OCI-LY3 (cell line): Measurements from ENCODE around the gene RNH1.
A peak's percentile ranks its signal among the peaks of the same experiment; 100 is the strongest.

Experiments used
- H2AFZ ChIP-seq: fragments of 200-600, 300-600 bp; shearing (Covaris generic); 2 replicates; pipeline ENCODE4 v1.6.0; 2014; ENCODE audit warnings: antibody characterized with exemption, low read depth, low read length
- H3K27ac ChIP-seq: fragments of 200-600, 300-600 bp; sonication (generic); 2 replicates; pipeline ENCODE4 v1.5.1; 2014; ENCODE audit warnings: mild to moderate bottlenecking, low read length, moderate library complexity, mixed read lengths
- H3K27me3 ChIP-seq: fragments of 200-600, 300-600 bp; sonication (generic); 2 replicates; pipeline ENCODE4 v1.6.1; 2014; ENCODE audit warnings: low read depth, low read length, mixed read lengths
- H3K36me3 ChIP-seq: fragments of 200-600, 300-600 bp; sonication (generic); replicated peaks from 2 replicates; pipeline ENCODE3; 2014; ENCODE audit warnings: low read depth, low read length, mixed read lengths
- H3K4me1 ChIP-seq: fragments of 300-600, 200-600 bp; sonication (generic); 2 replicates; pipeline ENCODE4 v1.6.1; 2014; ENCODE audit warnings: low read length, mixed read lengths
- H3K4me2 ChIP-seq: fragments of 200-600, 300-600 bp; sonication (generic); 2 replicates; pipeline ENCODE4 v1.6.1; 2014; ENCODE audit warnings: low read length, mixed read lengths
- H3K4me3 ChIP-seq: fragments of 300-600, 200-600 bp; sonication (generic); 2 replicates; pipeline ENCODE4 v1.5.1; 2014; ENCODE audit warnings: antibody characterized with exemption, mild to moderate bottlenecking, low read length, moderate library complexity
- H3K79me2 ChIP-seq: fragments of 300-600, 200-600 bp; shearing (Covaris generic); 2 replicates; pipeline ENCODE4 v1.6.1; 2014; ENCODE audit warnings: mild to moderate bottlenecking, low read length, mixed read lengths
- H3K9ac ChIP-seq: fragments of 300-600, 200-600 bp; shearing (Covaris generic); 2 replicates; pipeline ENCODE4 v1.6.0; 2014; ENCODE audit warnings: mild to moderate bottlenecking, low read length, moderate library complexity
- H3K9me3 ChIP-seq: fragments of 200-600, 300-600 bp; shearing (Covaris generic); 2 replicates; pipeline ENCODE4 v1.6.1; 2014; ENCODE audit warnings: low read length, mixed read lengths; ENCODE audit not compliant: insufficient read depth
- H4K20me1 ChIP-seq: fragments of 200-600, 300-600 bp; sonication (generic); 2 replicates; pipeline ENCODE4 v1.6.1; 2016; ENCODE audit warnings: low read length, mixed read lengths; ENCODE audit not compliant: insufficient read depth
- CTCF ChIP-seq: fragments of 200-600, 300-600 bp; sonication (generic); IDR thresholded peaks from 2 replicates; pipeline ENCODE4 v1.5.1; 2014; ENCODE audit warnings: antibody characterized with exemption, low read length, low read depth
- EZH2phosphoT487 ChIP-seq: fragments of 200-600 bp; shearing (Covaris generic); IDR thresholded peaks from 2 replicates; pipeline ENCODE4 v1.6.1; 2018; ENCODE audit warnings: antibody characterized with exemption, mixed run types, low read depth

The RNH1 gene

GRCh38 chr11:534396-535209 lies 27.6 kb upstream of the RNH1 start:
- Histone ChIP-seq H3K9ac (peak overlapping the region; percentile 83), H2AFZ (no peak overlapping the region; the same call in 1 of the 2 replicates), H3K9me3 (no peaks in the 10 kb centered on the region), H3K36me3 (no peaks in the 10 kb centered on the region), H3K79me2 (peaks cover 12% of the 10 kb centered on the region), H3K4me1 (peaks cover 20% of the 10 kb centered on the region; the same call in 1 of the 2 replicates), H3K4me2 (peak overlapping the region; percentile 74), H4K20me1 (peaks cover 10% of the 10 kb centered on the region), H3K4me3 (peak overlapping the region; percentile 84), H3K27ac (peak overlapping the region; percentile 35), H3K27me3 (no peaks in the 10 kb centered on the region)
- TF ChIP-seq EZH2phosphoT487 (no peak), CTCF (no peak)

GRCh38 chr11:533586-534395 lies 26.7 kb upstream of the RNH1 start:
- Histone ChIP-seq H3K4me2 (peak overlapping the region; percentile 74), H3K4me1 (peaks cover 20% of the 10 kb centered on the region; the same call in 1 of the 2 replicates), H4K20me1 (peaks cover 10% of the 10 kb centered on the region), H3K27me3 (no peaks in the 10 kb centered on the region), H3K9ac (peak overlapping the region; percentile 83; the same call in 1 of the 2 replicates), H3K9me3 (no peaks in the 10 kb centered on the region), H3K27ac (no peak overlapping the region), H3K36me3 (no peaks in the 10 kb centered on the region), H2AFZ (no peak overlapping the region), H3K79me2 (peaks cover 12% of the 10 kb centered on the region), H3K4me3 (peak overlapping the region; percentile 84)
- TF ChIP-seq EZH2phosphoT487 (no peak), CTCF (no peak)

DNA sequence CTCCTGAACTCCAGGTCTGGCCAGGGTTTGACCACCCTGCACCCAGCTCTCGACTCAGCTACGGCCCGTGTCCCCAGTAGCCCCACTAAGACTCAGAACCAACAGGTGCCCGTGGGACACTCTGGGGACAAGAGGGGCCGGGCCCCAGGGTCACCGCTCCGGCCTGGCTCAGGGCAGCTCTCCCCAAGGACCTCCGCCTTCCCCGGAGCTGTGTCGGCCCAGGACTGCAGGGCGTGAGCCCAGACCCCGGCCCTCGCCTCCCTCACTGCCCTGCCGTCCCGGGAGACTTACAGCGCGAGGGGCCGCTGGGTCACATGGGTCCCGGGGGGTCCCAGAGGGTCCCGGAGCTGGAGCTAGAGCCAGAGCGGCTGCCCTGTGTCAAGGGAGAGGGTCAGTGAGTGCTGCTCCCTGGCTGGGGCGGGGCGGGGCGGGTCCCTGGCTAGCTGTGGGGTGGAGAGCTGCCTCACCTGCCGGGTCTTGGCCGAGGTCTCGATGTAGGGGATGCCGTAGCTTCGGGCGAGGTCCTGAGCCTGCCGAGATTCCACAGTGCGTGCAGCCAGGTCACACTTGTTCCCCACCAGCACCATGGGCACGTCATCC lies 26.0 kb upstream of the RNH1 start:
- Histone ChIP-seq H3K27me3 (no peaks in the 10 kb centered on the region), H3K4me3 (no peak overlapping the region), H3K4me1 (peaks cover 19% of the 10 kb centered on the region; the same call in 1 of the 2 replicates), H3K9me3 (no peaks in the 10 kb centered on the region), H3K79me2 (peaks cover 12% of the 10 kb centered on the region), H3K9ac (no peak overlapping the region), H3K36me3 (no peaks in the 10 kb centered on the region), H3K4me2 (no peak overlapping the region), H3K27ac (no peak overlapping the region), H4K20me1 (peaks cover 10% of the 10 kb centered on the region), H2AFZ (no peak overlapping the region)
- TF ChIP-seq CTCF (no peak), EZH2phosphoT487 (no peak)
